Left cardiac atrium (tissue), 4 donors: ENCODE measurements around the gene YJEFN3. TPM values are rescaled to one million over a fixed set of nuclear protein-coding genes. Genes with fewer than 3 reads are reported as not detected.
A peak's percentile ranks its signal among the peaks of the same experiment; 100 is the strongest.

ENCODE experiments used
- ATAC-seq, 2 donors: fragments of 200-7000 bp; cut with Tn5 transposase; one replicate each; pipeline ENCODE4 v1.9.1; 2020; ENCODE audit warnings: mild to moderate bottlenecking in 2 of 2, moderate library complexity in 2 of 2
- DNase-seq: peaks from one replicate; pipeline ENCODE4 v3.0.0-alpha.2; 2020
- intact Hi-C, 2 donors: fragments of 100-400 bp; cut with DNase I; formaldehyde crosslinking; loops; one replicate each; pipeline versions ENCODE4 v1.14.1 to v1.15.1; 2022 to 2023
- total RNA-seq, 2 donors: library from RNA; stranded (reverse); fragmentation: NEBNext Ultra II Directional; extraction: Animal tissue kit (Norgen Biotek cat#: 25700); gene quantifications; one replicate each; pipeline ENCODE4 v1.2.1, GENCODE V29; 2021
- donor health status: DM: no; HTN: yes; CAD: no.
- donor health status: DM: no; HTN: yes; CAD: no; lungs with severe emphysema.
- donor health status: DM: yes; HTN: yes; CAD: no.
- donor health status: Dilated cardiomyopathy.

Gene YJEFN3
- total RNA-seq, 2 donors from 2014 or later, result 2.7 to 2.9 TPM

GRCh38 chr19:19567391-19567790 is 38.7 kb downstream of the YJEFN3 start:
- no peak for DNase-seq
- no peak for ATAC-seq
- intact Hi-C loops, result no loop called here

- DNase-seq, result no peak
Measured at GRCh38 chr19:19568802-19569756, 40.4 kb downstream of the YJEFN3 start.

DNA sequence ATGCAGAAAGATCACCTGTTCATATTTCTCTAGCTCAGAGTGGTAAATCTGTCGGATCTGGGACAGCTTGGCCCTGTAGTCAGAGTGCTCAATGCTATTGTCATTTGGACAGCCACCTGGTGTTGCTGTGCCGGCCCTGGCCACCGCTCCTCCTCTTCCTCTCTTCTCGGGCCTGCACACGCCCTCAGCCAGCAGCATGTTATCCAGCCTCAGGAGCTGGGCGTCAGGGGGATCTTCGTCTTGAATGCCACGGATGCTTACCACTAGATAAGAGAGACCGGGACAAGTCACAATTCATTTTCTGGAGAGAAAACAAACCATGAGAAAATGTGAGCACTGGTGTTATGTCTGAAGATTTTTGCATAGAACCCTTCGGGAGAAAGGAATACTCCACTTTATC is 41.9 kb downstream of the YJEFN3 start:
- intact Hi-C loops, result no loop called here
- DNase-seq (no peak), ATAC-seq (no peak)

More at GRCh38 chr19:19568802-19569756, 40.4 kb downstream of the YJEFN3 start:
- ATAC-seq, result no peak
- intact Hi-C loops, result no loop called here

- intact Hi-C loops, result no loop called here
- ATAC-seq (no peak), DNase-seq (no peak)
Measured at GRCh38 chr19:19571071-19571786, 42.5 kb downstream of the YJEFN3 start.

DNA sequence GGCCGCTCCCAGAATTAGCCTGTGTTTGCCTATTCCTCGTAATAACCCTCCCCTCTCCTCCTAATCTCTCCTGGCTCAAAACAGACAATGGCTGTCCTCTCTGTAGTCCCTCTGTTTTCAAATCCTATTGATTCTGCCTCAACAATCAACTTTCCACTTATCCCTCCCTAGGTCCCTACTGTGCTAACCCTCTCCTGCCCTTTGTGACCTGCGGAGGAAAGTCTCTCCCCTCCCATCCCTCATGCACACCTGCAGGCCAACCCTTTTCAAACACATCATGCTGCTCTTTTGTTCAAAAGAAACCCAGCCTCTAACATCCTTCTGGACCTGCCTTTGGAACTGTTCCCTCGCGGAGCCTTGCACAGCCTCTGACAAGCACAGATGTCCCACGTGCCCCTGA is 46.7 kb downstream of the YJEFN3 start:
- ATAC-seq (no peak), DNase-seq (no peak)
- intact Hi-C loops, result no loop called here

DNA sequence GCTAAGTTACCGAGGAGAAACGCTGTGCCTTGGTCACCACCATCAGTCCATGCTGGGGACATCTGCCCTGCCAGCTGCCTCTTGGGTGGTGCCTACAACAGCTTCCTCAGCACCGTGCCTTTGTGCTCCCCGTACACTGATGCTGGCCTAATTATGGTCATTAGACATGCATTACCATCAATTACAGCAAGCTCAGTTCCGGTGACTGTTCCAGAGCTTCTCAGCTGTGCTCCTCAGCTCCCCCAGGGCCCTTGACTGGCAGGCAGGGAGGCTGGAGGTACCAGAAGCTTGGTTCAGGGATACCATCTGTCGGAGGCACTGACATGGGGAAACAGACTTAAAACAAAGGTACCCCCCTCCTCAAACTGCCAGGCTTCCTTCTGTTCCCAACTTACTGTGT is 49.5 kb downstream of the YJEFN3 start:
- DNase-seq, result no peak
- no peak for ATAC-seq
- intact Hi-C loops, result no loop called here

GRCh38 chr19:19579533-19580361 is 51.0 kb downstream of the YJEFN3 start:
- DNase-seq (no peak), ATAC-seq (no peak)
- intact Hi-C loops, result no loop called here

DNA sequence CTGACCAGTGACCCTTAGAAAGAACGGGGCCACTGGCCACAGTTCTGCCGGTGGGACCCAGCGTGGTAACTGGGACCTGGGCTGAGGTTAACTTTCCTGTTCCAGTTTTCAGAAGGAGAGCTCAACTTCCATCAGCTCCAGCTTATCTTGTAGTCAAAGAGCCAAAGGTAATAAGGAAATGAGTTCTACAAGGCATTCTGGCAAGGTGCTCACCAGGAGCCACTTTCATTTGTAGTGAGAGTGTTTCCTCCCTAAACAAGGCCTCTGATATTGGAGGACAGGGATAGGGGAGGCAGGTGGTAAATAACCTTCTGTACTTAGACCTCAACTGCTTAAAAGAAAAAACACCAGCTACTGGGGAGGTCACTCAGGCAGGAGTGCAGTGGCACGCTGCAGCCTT is 51.7 kb downstream of the YJEFN3 start:
- intact Hi-C loops, result no loop called here
- DNase-seq, result no peak

DNA sequence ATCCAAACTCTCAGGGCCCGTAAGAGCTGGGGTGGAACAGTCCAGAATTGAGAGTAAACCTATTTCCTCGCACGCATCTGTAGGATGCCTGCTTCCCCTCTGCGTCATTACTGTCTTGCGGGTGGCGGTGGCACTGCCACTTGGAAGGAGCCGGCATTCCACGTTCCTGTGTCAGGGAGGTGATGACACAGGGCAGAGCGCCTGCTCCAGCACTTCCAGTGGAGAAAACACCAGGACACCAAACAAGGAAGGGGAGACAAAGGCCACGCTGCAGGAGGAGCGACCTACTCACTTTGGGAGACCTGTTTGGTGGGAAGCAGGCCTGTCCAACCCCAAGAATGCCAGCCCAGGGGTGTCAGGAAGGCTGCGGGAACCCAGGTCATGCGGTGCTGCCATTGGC is 52.7 kb downstream of the YJEFN3 start:
- intact Hi-C loops, result no loop called here
- ATAC-seq, result peak; percentile 44 to 75
- no peak for DNase-seq

More for the DNA sequence above, 51.7 kb downstream of the YJEFN3 start:
- ATAC-seq, result no peak

GRCh38 chr19:19582471-19582870 is 53.8 kb downstream of the YJEFN3 start:
- intact Hi-C loops, result no loop called here
- ATAC-seq (no peak), DNase-seq (no peak)

DNA sequence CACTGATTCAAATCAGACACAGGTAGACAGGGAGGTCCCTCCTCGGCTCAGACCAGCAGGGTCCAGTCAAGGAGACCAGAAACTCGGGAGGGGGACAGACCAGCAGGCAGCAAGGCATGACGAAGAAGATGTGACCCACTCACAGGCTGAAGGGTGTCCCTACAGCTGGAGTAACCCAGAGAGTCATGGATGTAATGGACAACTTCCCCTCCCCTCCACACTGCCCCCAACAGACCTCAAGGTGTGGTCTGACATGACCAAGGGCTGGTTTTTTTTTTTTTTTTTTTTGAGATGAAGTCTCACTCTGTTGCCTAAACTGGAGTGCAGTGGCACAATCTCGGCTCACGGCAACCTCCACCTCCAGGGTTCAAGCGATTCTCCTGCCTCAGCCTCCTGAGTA is 55.6 kb downstream of the YJEFN3 start:
- ATAC-seq (no peak), DNase-seq (no peak)
- intact Hi-C loops, result no loop called here

Other genes with a start within 250 kb of the YJEFN3 start
- gene SUGP1, start 208.4 kb upstream of the YJEFN3 start, total RNA-seq, result 10 to 100 TPM; 33.5 to 40.5 TPM
- 10 to 100 TPM; 26.2 to 35.5 TPM for gene MAU2, start 208.1 kb upstream of the YJEFN3 start, total RNA-seq
- 10 to 100 TPM; 34.2 to 62.3 TPM for gene GATAD2A, start 123.2 kb upstream of the YJEFN3 start, total RNA-seq
- gene TSSK6, start 13.4 kb upstream of the YJEFN3 start, total RNA-seq, result under 1 TPM; 0.50 to 0.88 TPM
- 100 to 1,000 TPM; 850 to 852 TPM for gene NDUFA13, start 12.7 kb upstream of the YJEFN3 start, total RNA-seq
- gene CILP2, start 9.4 kb downstream of the YJEFN3 start, total RNA-seq, result under 1 TPM; 0.32 to 0.71 TPM
- gene PBX4, start 89.8 kb downstream of the YJEFN3 start, total RNA-seq, result under 1 TPM; 0.35 to 0.37 TPM
- 1 to 10 TPM in 1 of 2 donors, under 1 TPM in 1; 0.47 to 2.6 TPM for gene LPAR2, start 99.3 kb downstream of the YJEFN3 start, total RNA-seq
- 1 to 10 TPM; 5.8 to 7.5 TPM for gene GMIP, start 114.7 kb downstream of the YJEFN3 start, total RNA-seq
- 10 to 100 TPM; 24.1 to 29.6 TPM for gene ATP13A1, start 134.8 kb downstream of the YJEFN3 start, total RNA-seq
- gene ZNF101, start 139.9 kb downstream of the YJEFN3 start, total RNA-seq, result 1 to 10 TPM; 4.9 to 6.4 TPM
- gene ZNF14, start 204.2 kb downstream of the YJEFN3 start, total RNA-seq, result 1 to 10 TPM; 4.6 to 4.7 TPM